Fibroblast of lung (primary cell): ENCODE data around the gene ECEL1. TPM values are rescaled to one million over a fixed set of nuclear protein-coding genes. Genes with fewer than 3 reads are reported as not detected.

Source experiments
- DNase-seq, 2 donors: peaks; one replicate each; pipeline versions ENCODE4 v3.0.0 to v3.0.0-alpha.2; 2010; ENCODE audit warnings: low read depth in 2 of 2
- H2AFZ ChIP-seq: 2 replicates; pipeline ENCODE4 v1.5.1; 2012; ENCODE audit warnings: low read length, control low read depth, inconsistent platforms
- H3K27ac ChIP-seq: 2 replicates; pipeline ENCODE4 v1.5.1; 2011; ENCODE audit warnings: low read length, control low read depth; ENCODE audit not compliant: insufficient read depth
- H3K27me3 ChIP-seq: 2 replicates; pipeline ENCODE4 v1.5.1; 2011; ENCODE audit warnings: mild to moderate bottlenecking, low read length; ENCODE audit not compliant: control insufficient read depth, insufficient read depth
- H3K36me3 ChIP-seq: 2 replicates; pipeline ENCODE4 v1.5.1; 2011; ENCODE audit warnings: low read length; ENCODE audit not compliant: control insufficient read depth, insufficient read depth
- H3K4me1 ChIP-seq: 2 replicates; pipeline ENCODE4 v1.5.1; 2011; ENCODE audit warnings: low read length; ENCODE audit not compliant: control insufficient read depth, insufficient read depth; ENCODE audit errors: extremely low read depth
- H3K4me2 ChIP-seq: 2 replicates; pipeline ENCODE4 v1.5.1; 2011; ENCODE audit warnings: low read length, control low read depth; ENCODE audit not compliant: insufficient read depth; ENCODE audit errors: extremely low read depth
- H3K4me3 ChIP-seq, 4 experiments: fragments of 200-600 bp in 1 of 4; sonication (generic) in 1 of 4; replicated peaks in 1 of 4; 2 replicates each; pipeline ENCODE4 v1.5.1; 2011 to 2016; ENCODE audit warnings: low read length in 4 of 4, low read depth in 3 of 4, mild to moderate bottlenecking in 3 of 4, control low read depth in 2 of 4, inconsistent platforms in 1 of 4, mixed read lengths in 1 of 4; ENCODE audit not compliant: insufficient read depth in 1 of 4; ENCODE audit errors: control extremely low read depth in 1 of 4
- H3K79me2 ChIP-seq: 2 replicates; pipeline ENCODE4 v1.5.1; 2012; ENCODE audit warnings: mild to moderate bottlenecking, low read length, inconsistent platforms; ENCODE audit not compliant: control insufficient read depth, insufficient read depth
- H3K9ac ChIP-seq: 2 replicates; pipeline ENCODE4 v1.5.1; 2011; ENCODE audit warnings: mild to moderate bottlenecking, low read length, control low read depth; ENCODE audit not compliant: insufficient read depth
- H3K9me3 ChIP-seq: 2 replicates; pipeline ENCODE4 v1.5.1; 2012; ENCODE audit warnings: low read depth, low read length; ENCODE audit not compliant: control insufficient read depth, insufficient read depth
- H4K20me1 ChIP-seq: 2 replicates; pipeline ENCODE4 v1.5.1; 2011; ENCODE audit warnings: low read length; ENCODE audit not compliant: control insufficient read depth, insufficient read depth; ENCODE audit errors: extremely low read depth
- CTCF ChIP-seq, 2 donors: IDR thresholded peaks in 1 of 2; conservative IDR thresholded peaks in 1 of 2; 1 replicate in 1 of 2; 2 replicates in 1 of 2; pipeline ENCODE4 v1.5.1; 2011 to 2012; ENCODE audit warnings: low read length in 2 of 2, control low read depth in 1 of 2, inconsistent platforms in 1 of 2, low read depth in 1 of 2, mild to moderate bottlenecking in 1 of 2
- EZH2 ChIP-seq: IDR thresholded peaks from 2 replicates; pipeline ENCODE4 v1.5.1; 2012; ENCODE audit warnings: low read length, control low read depth, mild to moderate bottlenecking; ENCODE audit errors: missing control alignments
- polyA plus RNA-seq, 2 donors: library from polyadenylated mRNA; depleted of rRNA in 1 of 2; stranded (reverse) in 1 of 2; unstranded in 1 of 2; fragments of >200 nt; gene quantifications; 2 replicates each; pipeline ENCODE4 v1.2.1, GENCODE V29; 2011 to 2012; ENCODE audit warnings: missing spikeins in 1 of 2
- total RNA-seq: library from RNA; depleted of rRNA; stranded (reverse); fragments of >200 nt; gene quantifications from 2 replicates; pipeline ENCODE4 v1.2.1, GENCODE V29; 2014

ECEL1 gene
- total and polyA plus RNA-seq, 2 donors (not counting 1 experiment from before 2014, with no cell fraction given), result not detected

- Histone ChIP-seq H3K36me3 (no peaks in the 10 kb centered on the region), H2AFZ (no peak overlapping the region), H3K4me3 (no peak overlapping the region), H3K79me2 (no peaks in the 10 kb centered on the region), H3K9ac (no peak overlapping the region), H3K27me3 (peaks cover 3% of the 10 kb centered on the region), H3K9me3 (no peaks in the 10 kb centered on the region), H3K27ac (no peak overlapping the region), H4K20me1 (no peaks in the 10 kb centered on the region), H3K4me1 (no peaks in the 10 kb centered on the region), H3K4me2 (no peak overlapping the region)
- no peak for DNase-seq
- TF ChIP-seq CTCF (conservative IDR thresholded peaks at IDR 0.05 in 1 of 2, IDR thresholded peaks at IDR 0.05 in 1 of 2; ENCODE audit: low read depth in 1 of 2, low read length in 2 of 2) (no peak), EZH2 (no peak)
Measured at GRCh38 chr2:232528746-232529460, 41.3 kb upstream of the ECEL1 start.

- H3K27ac ChIP-seq, result no peak overlapping the region
- no peaks in the 10 kb centered on the region for H4K20me1 ChIP-seq
- no peaks in the 10 kb centered on the region for H3K4me1 ChIP-seq
- no peak for DNase-seq
- TF ChIP-seq EZH2 (no peak), CTCF (conservative IDR thresholded peaks at IDR 0.05 in 1 of 2, IDR thresholded peaks at IDR 0.05 in 1 of 2; ENCODE audit: low read depth in 1 of 2, low read length in 2 of 2) (no peak)
- no peaks in the 10 kb centered on the region for H3K9me3 ChIP-seq
- H3K9ac ChIP-seq, result no peak overlapping the region
- no peak overlapping the region for H2AFZ ChIP-seq
- no peak overlapping the region for H3K4me3 ChIP-seq
- H3K36me3 ChIP-seq, result no peaks in the 10 kb centered on the region
- H3K4me2 ChIP-seq, result no peak overlapping the region
- peaks cover 10% of the 10 kb centered on the region for H3K27me3 ChIP-seq
- no peaks in the 10 kb centered on the region for H3K79me2 ChIP-seq
Measured at GRCh38 chr2:232527905-232528470, 40.4 kb upstream of the ECEL1 start.

- no peak overlapping the region for H3K27ac ChIP-seq
- no peaks in the 10 kb centered on the region for H3K36me3 ChIP-seq
- no peaks in the 10 kb centered on the region for H4K20me1 ChIP-seq
- H3K9me3 ChIP-seq, result no peaks in the 10 kb centered on the region
- H3K9ac ChIP-seq, result no peak overlapping the region
- H2AFZ ChIP-seq, result no peak overlapping the region
- no peak overlapping the region for H3K4me3 ChIP-seq
- no peaks in the 10 kb centered on the region for H3K79me2 ChIP-seq
- H3K4me1 ChIP-seq, result no peaks in the 10 kb centered on the region
- H3K4me2 ChIP-seq, result no peak overlapping the region
- H3K27me3 ChIP-seq, result peaks cover 15% of the 10 kb centered on the region
- DNase-seq, result no peak
- TF ChIP-seq CTCF (conservative IDR thresholded peaks at IDR 0.05 in 1 of 2, IDR thresholded peaks at IDR 0.05 in 1 of 2; ENCODE audit: low read depth in 1 of 2, low read length in 2 of 2), result no peak
- no peak for TF ChIP-seq EZH2
Measured at GRCh38 chr2:232526372-232526941, 38.8 kb upstream of the ECEL1 start.
